HEK293 (cell line): Measurements from ENCODE around the gene RORB.

ENCODE experiments used
- CTCF ChIA-PET: fragments of 350-600 bp; formaldehyde crosslinking; extraction: SDS; loops from one replicate; lab custom pipeline; 2021; ENCODE audit warnings: antibody characterized with exemption; lab: Yijun Ruan, JAX
- POLR2A ChIA-PET: fragments of 300-600 bp; formaldehyde crosslinking; extraction: SDS; loops from one replicate; lab custom pipeline; 2020; ENCODE audit warnings: antibody characterized with exemption, inconsistent platforms; lab: Yijun Ruan, JAX
- H3K27ac ChIP-seq: fragments of 200-500 bp; sonication (Bioruptor generic); 2 replicates; pipeline ENCODE4 v1.5.1; 2014; ENCODE audit warnings: low read depth, low read length, control low read depth, inconsistent platforms; ENCODE audit errors: extremely low read depth
- H3K36me3 ChIP-seq, 2 experiments: fragments of 200-500 bp in 1 of 2; sonication (Bioruptor generic) in 1 of 2; 1 replicate in 1 of 2; 2 replicates in 1 of 2; pipeline ENCODE4 v1.5.1; 2014 to 2017; ENCODE audit warnings: inconsistent platforms in 2 of 2, low read length in 2 of 2; ENCODE audit not compliant: control insufficient read depth in 2 of 2, insufficient read depth in 1 of 2
- H3K4me1 ChIP-seq: fragments of 200-500 bp; sonication (Bioruptor generic); 2 replicates; pipeline ENCODE4 v1.5.1; 2014; ENCODE audit warnings: mild to moderate bottlenecking, low read length, inconsistent platforms; ENCODE audit not compliant: control insufficient read depth, insufficient read depth
- H3K4me3 ChIP-seq: 2 replicates; pipeline ENCODE4 v1.5.1; 2011; ENCODE audit warnings: low read depth, mild to moderate bottlenecking, control low read depth, low read length, moderate library complexity
- H3K9me3 ChIP-seq: fragments of 200-500 bp; sonication (Bioruptor generic); 2 replicates; pipeline ENCODE4 v1.5.1; 2014; ENCODE audit warnings: low read depth, low read length, inconsistent platforms; ENCODE audit not compliant: control insufficient read depth, insufficient read depth
- HOXA7 ChIP-seq: sonication (generic); formaldehyde crosslinking; IDR thresholded peaks from 2 replicates; pipeline ENCODE4 v1.8.1; 2022; ENCODE audit warnings: missing genetic modification reagents, borderline replicate concordance
- KLF8 ChIP-seq: fragments of 450-650 bp; formaldehyde crosslinking; IDR thresholded peaks from 2 replicates; pipeline ENCODE4 v1.5.1; 2016; ENCODE audit warnings: missing biosample characterization, missing genetic modification characterization
- OVOL3 ChIP-seq: fragments of 450-650 bp; formaldehyde crosslinking; IDR thresholded peaks from 2 replicates; pipeline ENCODE4 v1.5.1; 2016; ENCODE audit warnings: missing biosample characterization, missing genetic modification characterization
- SP3 ChIP-seq: fragments of 450-650 bp; formaldehyde crosslinking; IDR thresholded peaks from 2 replicates; pipeline ENCODE4 v1.5.1; 2016; ENCODE audit warnings: missing biosample characterization, missing genetic modification characterization
- WT1 ChIP-seq: fragments of 450-650 bp; formaldehyde crosslinking; IDR thresholded peaks from 2 replicates; pipeline ENCODE4 v1.5.1; 2016; ENCODE audit warnings: missing biosample characterization, missing genetic modification characterization
- ZFP37 ChIP-seq: fragments of 450-650 bp; formaldehyde crosslinking; IDR thresholded peaks from 2 replicates; pipeline ENCODE4 v1.5.1; 2016; ENCODE audit warnings: missing biosample characterization, missing genetic modification characterization
- ZNF174 ChIP-seq: fragments of 450-650 bp; formaldehyde crosslinking; IDR thresholded peaks from 2 replicates; pipeline ENCODE4 v1.5.0; 2017; ENCODE audit warnings: missing biosample characterization, mild to moderate bottlenecking, missing genetic modification characterization
- ZNF175 ChIP-seq: fragments of 450-650 bp; formaldehyde crosslinking; IDR thresholded peaks from 2 replicates; pipeline ENCODE4 v1.5.1; 2016; ENCODE audit warnings: missing biosample characterization, missing genetic modification characterization
- ZNF239 ChIP-seq: fragments of 450-650 bp; formaldehyde crosslinking; IDR thresholded peaks from 2 replicates; pipeline ENCODE4 v1.5.1; 2016; ENCODE audit warnings: missing biosample characterization, missing genetic modification characterization
- ZNF248 ChIP-seq: fragments of 450-650 bp; formaldehyde crosslinking; IDR thresholded peaks from 2 replicates; pipeline ENCODE4 v1.5.1; 2017; ENCODE audit warnings: missing biosample characterization, missing genetic modification characterization
- ZNF292 ChIP-seq: fragments of 450-650 bp; formaldehyde crosslinking; IDR thresholded peaks from 2 replicates; pipeline ENCODE4 v1.5.1; 2016; ENCODE audit warnings: low read depth, missing biosample characterization, missing genetic modification characterization, borderline replicate concordance
- ZNF37A ChIP-seq: fragments of 450-650 bp; IDR thresholded peaks from 2 replicates; pipeline ENCODE4 v1.5.1; 2018; ENCODE audit warnings: missing biosample characterization, missing genetic modification characterization
- ZNF394 ChIP-seq: fragments of 450-650 bp; formaldehyde crosslinking; IDR thresholded peaks from 2 replicates; pipeline ENCODE4 v1.5.1; 2016; ENCODE audit warnings: missing biosample characterization, missing genetic modification characterization, mild to moderate bottlenecking, moderate library complexity, borderline replicate concordance
- ZNF404 ChIP-seq: fragments of 450-650 bp; formaldehyde crosslinking; IDR thresholded peaks from 2 replicates; pipeline ENCODE4 v1.5.1; 2017; ENCODE audit warnings: missing biosample characterization, missing genetic modification characterization
- ZNF548 ChIP-seq: fragments of 450-650 bp; formaldehyde crosslinking; IDR thresholded peaks from 2 replicates; pipeline ENCODE4 v1.5.1; 2016; ENCODE audit warnings: missing biosample characterization, missing genetic modification characterization
- ZNF558 ChIP-seq: fragments of 450-650 bp; formaldehyde crosslinking; IDR thresholded peaks from 2 replicates; pipeline ENCODE4 v1.5.1; 2016; ENCODE audit warnings: missing biosample characterization, missing genetic modification characterization
- ZNF658 ChIP-seq: fragments of 450-650 bp; formaldehyde crosslinking; IDR thresholded peaks from 2 replicates; pipeline ENCODE4; 2016; ENCODE audit warnings: missing biosample characterization, missing genetic modification characterization
- ZNF768 ChIP-seq: fragments of 450-650 bp; formaldehyde crosslinking; IDR thresholded peaks from 2 replicates; pipeline ENCODE4 v1.5.1; 2018; ENCODE audit warnings: missing biosample characterization, mild to moderate bottlenecking, missing genetic modification characterization
- ZNF785 ChIP-seq: fragments of 450-650 bp; formaldehyde crosslinking; IDR thresholded peaks from 2 replicates; pipeline ENCODE4 v1.5.1; 2016; ENCODE audit warnings: missing biosample characterization, missing genetic modification characterization
- TF ChIP-seq, protein P1 (sequence below): fragments of 450-650 bp; formaldehyde crosslinking; IDR thresholded peaks from 2 replicates; pipeline ENCODE4 v1.5.1; 2017; ENCODE audit warnings: missing biosample characterization, missing genetic modification characterization
- TF ChIP-seq, protein P2 (sequence below): fragments of 450-650 bp; formaldehyde crosslinking; IDR thresholded peaks from 2 replicates; pipeline ENCODE4 v1.5.1; 2016; ENCODE audit warnings: missing biosample characterization, missing genetic modification characterization
- TF ChIP-seq, protein P3 (sequence below): fragments of 450-650 bp; formaldehyde crosslinking; IDR thresholded peaks from 2 replicates; pipeline ENCODE4 v1.5.1; 2016; ENCODE audit warnings: missing biosample characterization, missing genetic modification characterization
- TF ChIP-seq, protein P4 (sequence below): fragments of 450-650 bp; formaldehyde crosslinking; IDR thresholded peaks from 2 replicates; pipeline ENCODE4 v1.5.0; 2017; ENCODE audit warnings: missing biosample characterization, missing genetic modification characterization, borderline replicate concordance
- TF ChIP-seq, protein P5 (sequence below): fragments of 450-650 bp; formaldehyde crosslinking; IDR thresholded peaks from 2 replicates; pipeline ENCODE4 v1.5.1; 2016; ENCODE audit warnings: missing biosample characterization, missing genetic modification characterization

The RORB gene

DNA sequence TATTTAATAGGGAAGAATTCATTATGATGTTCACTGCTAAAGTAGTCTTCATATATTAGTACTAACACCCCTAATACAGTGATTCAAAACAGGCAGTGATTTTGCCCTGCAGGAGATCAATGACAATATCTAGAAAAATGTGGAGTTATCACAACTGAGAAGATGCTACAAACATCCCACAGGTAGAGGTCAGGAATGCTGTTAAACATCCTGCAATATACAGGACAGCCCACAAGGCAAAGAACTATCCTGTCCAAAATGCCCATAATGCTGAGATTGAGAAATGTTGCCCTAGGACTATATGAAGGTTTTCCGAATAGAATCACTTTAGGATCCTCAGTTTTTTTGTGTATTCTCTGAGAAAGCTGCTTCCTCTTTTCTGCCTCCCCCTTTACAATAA lies 15.3 kb downstream of the RORB start:
- ChIA-PET POLR2A (no interaction called here), CTCF (no interaction called here)
- H3K27ac ChIP-seq, result no peak overlapping the region
- H3K4me3 ChIP-seq, result no peak overlapping the region
- H3K4me1 ChIP-seq, result no peaks in the 10 kb centered on the region
- no peaks in the 10 kb centered on the region for H3K36me3 ChIP-seq
- no peaks in the 10 kb centered on the region for H3K9me3 ChIP-seq
- TF ChIP-seq OVOL3 (tag by site-specific recombination) (no peak), ZNF404 (no peak), ZNF174 (tag by site-specific recombination) (no peak), ZNF239 (no peak), ZNF768 (tag by site-specific recombination) (no peak)
- TF ChIP-seq, protein P1, sequence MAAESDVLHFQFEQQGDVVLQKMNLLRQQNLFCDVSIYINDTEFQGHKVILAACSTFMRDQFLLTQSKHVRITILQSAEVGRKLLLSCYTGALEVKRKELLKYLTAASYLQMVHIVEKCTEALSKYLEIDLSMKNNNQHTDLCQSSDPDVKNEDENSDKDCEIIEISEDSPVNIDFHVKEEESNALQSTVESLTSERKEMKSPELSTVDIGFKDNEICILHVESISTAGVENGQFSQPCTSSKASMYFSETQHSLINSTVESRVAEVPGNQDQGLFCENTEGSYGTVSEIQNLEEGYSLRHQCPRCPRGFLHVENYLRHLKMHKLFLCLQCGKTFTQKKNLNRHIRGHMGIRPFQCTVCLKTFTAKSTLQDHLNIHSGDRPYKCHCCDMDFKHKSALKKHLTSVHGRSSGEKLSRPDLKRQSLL, result no peak
- TF ChIP-seq, protein P2, sequence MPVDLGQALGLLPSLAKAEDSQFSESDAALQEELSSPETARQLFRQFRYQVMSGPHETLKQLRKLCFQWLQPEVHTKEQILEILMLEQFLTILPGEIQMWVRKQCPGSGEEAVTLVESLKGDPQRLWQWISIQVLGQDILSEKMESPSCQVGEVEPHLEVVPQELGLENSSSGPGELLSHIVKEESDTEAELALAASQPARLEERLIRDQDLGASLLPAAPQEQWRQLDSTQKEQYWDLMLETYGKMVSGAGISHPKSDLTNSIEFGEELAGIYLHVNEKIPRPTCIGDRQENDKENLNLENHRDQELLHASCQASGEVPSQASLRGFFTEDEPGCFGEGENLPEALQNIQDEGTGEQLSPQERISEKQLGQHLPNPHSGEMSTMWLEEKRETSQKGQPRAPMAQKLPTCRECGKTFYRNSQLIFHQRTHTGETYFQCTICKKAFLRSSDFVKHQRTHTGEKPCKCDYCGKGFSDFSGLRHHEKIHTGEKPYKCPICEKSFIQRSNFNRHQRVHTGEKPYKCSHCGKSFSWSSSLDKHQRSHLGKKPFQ, result no peak
- TF ChIP-seq, all 188 proteins: peak for 0

DNA sequence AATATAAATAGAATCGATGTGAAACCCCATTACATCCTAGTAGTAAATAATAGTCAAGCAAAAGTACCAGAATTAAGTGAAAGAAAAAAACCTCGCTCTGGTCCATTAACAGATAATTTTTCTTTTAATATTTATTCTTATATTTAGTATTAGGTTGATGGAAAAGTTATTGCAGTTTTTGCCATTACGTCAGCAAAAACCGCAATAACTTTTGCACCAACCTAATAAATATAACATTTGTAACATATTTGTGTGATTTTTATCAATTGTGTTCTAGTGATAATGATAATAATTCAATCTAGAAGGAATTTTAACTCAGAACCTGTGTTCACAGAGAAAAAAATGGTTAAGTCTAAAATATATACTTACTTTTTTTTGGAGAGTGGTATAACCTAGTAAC lies 16.1 kb downstream of the RORB start:
- H3K27ac ChIP-seq, result no peak overlapping the region
- no peaks in the 10 kb centered on the region for H3K36me3 ChIP-seq
- TF ChIP-seq ZNF658 (tag by site-specific recombination) (no peak), ZNF292 (tag by site-specific recombination) (no peak), ZNF175 (tag by site-specific recombination) (no peak), KLF8 (no peak), ZNF785 (tag by site-specific recombination) (no peak)
- TF ChIP-seq, protein P3, sequence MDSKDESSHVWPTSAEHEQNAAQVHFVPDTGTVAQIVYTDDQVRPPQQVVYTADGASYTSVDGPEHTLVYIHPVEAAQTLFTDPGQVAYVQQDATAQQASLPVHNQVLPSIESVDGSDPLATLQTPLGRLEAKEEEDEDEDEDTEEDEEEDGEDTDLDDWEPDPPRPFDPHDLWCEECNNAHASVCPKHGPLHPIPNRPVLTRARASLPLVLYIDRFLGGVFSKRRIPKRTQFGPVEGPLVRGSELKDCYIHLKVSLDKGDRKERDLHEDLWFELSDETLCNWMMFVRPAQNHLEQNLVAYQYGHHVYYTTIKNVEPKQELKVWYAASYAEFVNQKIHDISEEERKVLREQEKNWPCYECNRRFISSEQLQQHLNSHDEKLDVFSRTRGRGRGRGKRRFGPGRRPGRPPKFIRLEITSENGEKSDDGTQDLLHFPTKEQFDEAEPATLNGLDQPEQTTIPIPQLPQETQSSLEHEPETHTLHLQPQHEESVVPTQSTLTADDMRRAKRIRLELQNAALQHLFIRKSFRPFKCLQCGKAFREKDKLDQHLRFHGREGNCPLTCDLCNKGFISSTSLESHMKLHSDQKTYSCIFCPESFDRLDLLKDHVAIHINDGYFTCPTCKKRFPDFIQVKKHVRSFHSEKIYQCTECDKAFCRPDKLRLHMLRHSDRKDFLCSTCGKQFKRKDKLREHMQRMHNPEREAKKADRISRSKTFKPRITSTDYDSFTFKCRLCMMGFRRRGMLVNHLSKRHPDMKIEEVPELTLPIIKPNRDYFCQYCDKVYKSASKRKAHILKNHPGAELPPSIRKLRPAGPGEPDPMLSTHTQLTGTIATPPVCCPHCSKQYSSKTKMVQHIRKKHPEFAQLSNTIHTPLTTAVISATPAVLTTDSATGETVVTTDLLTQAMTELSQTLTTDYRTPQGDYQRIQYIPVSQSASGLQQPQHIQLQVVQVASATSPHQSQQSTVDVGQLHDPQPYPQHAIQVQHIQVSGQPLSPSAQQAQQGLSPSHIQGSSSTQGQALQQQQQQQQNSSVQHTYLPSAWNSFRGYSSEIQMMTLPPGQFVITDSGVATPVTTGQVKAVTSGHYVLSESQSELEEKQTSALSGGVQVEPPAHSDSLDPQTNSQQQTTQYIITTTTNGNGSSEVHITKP (tag by site-specific recombination), result no peak
- POLR2A ChIA-PET, result no interaction called here
- H3K9me3 ChIP-seq, result no peaks in the 10 kb centered on the region
- no peak overlapping the region for H3K4me3 ChIP-seq
- no peaks in the 10 kb centered on the region for H3K4me1 ChIP-seq
- CTCF ChIA-PET, result no interaction called here

DNA sequence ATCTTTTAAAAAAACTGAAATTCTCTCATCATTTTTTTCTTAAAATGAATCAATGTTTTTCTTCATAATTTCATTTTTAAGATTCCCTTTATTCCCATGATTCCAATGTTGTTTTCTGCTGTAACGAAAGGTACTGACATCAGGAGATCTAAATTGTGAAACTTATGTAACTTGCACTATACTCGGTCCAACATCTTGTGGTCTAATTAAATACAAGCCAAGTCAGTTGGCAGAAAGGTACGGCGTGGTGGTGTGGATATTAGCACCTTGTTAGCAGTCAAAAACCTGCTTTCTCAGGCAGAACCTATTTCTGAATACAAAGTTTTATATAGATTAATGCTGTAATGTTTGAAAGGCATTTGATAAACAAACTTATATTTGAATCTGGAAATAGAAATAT lies 20.1 kb downstream of the RORB start:
- no peak for TF ChIP-seq HOXA7 (CRISPR knock-in tag)
- TF ChIP-seq, protein P4, sequence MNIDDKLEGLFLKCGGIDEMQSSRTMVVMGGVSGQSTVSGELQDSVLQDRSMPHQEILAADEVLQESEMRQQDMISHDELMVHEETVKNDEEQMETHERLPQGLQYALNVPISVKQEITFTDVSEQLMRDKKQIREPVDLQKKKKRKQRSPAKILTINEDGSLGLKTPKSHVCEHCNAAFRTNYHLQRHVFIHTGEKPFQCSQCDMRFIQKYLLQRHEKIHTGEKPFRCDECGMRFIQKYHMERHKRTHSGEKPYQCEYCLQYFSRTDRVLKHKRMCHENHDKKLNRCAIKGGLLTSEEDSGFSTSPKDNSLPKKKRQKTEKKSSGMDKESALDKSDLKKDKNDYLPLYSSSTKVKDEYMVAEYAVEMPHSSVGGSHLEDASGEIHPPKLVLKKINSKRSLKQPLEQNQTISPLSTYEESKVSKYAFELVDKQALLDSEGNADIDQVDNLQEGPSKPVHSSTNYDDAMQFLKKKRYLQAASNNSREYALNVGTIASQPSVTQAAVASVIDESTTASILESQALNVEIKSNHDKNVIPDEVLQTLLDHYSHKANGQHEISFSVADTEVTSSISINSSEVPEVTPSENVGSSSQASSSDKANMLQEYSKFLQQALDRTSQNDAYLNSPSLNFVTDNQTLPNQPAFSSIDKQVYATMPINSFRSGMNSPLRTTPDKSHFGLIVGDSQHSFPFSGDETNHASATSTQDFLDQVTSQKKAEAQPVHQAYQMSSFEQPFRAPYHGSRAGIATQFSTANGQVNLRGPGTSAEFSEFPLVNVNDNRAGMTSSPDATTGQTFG, result no peak
- TF ChIP-seq ZNF558 (tag by site-specific recombination), result no peak
- no peak for TF ChIP-seq ZFP37 (tag by site-specific recombination)
- no peak for TF ChIP-seq ZNF548 (tag by site-specific recombination)
- TF ChIP-seq ZNF37A, result no peak
- no peak for TF ChIP-seq SP3 (tag by site-specific recombination)
- no peak for TF ChIP-seq ZNF394 (tag by site-specific recombination)
- TF ChIP-seq ZNF248 (tag by site-specific recombination), result no peak
- TF ChIP-seq, protein P5, sequence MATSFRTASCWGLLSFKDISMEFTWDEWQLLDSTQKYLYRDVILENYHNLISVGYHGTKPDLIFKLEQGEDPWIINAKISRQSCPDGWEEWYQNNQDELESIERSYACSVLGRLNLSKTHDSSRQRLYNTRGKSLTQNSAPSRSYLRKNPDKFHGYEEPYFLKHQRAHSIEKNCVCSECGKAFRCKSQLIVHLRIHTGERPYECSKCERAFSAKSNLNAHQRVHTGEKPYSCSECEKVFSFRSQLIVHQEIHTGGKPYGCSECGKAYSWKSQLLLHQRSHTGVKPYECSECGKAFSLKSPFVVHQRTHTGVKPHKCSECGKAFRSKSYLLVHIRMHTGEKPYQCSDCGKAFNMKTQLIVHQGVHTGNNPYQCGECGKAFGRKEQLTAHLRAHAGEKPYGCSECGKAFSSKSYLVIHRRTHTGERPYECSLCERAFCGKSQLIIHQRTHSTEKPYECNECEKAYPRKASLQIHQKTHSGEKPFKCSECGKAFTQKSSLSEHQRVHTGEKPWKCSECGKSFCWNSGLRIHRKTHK, result no peak
- no peak for TF ChIP-seq WT1 (tag by site-specific recombination)
- ChIA-PET POLR2A (no interaction called here), CTCF (no interaction called here)
- Histone ChIP-seq H3K27ac (no peak overlapping the region), H3K36me3 (no peaks in the 10 kb centered on the region), H3K4me3 (no peak overlapping the region), H3K4me1 (no peaks in the 10 kb centered on the region), H3K9me3 (no peaks in the 10 kb centered on the region)
